T-cell (primary cell): Measurements from ENCODE around the gene LCE7A. TPM values are rescaled to one million over a fixed set of nuclear protein-coding genes. Genes with fewer than 3 reads are reported as not detected.

Source experiments
- ATAC-seq, 4 experiments: fragments of 200-7000 bp in 3 of 4; fragments of 150-1000 bp in 1 of 4; cut with Tn5 transposase; replicated peaks in 1 of 4; 1 replicate in 3 of 4; 2 replicates in 1 of 4; pipeline ENCODE4 v1.10.0; 2021; ENCODE audit warnings: moderate library complexity in 3 of 4, mild to moderate bottlenecking in 2 of 4, moderate number of reproducible peaks in 1 of 4
- CTCF ChIA-PET, 2 donors: fragments of 300-600 bp; sonication (Branson Sonifier 250); formaldehyde crosslinking; loops; one replicate each; lab custom pipeline; 2022; ENCODE audit warnings: antibody characterized with exemption in 2 of 2; lab: Charles Lee
- POLR2A ChIA-PET, 2 donors: fragments of 300-600 bp; sonication (Branson Sonifier 250); formaldehyde crosslinking; loops; one replicate each; lab custom pipeline; 2022; ENCODE audit warnings: antibody characterized with exemption in 2 of 2; lab: Charles Lee
- DNase-seq, 35 experiments: peaks; one replicate each; pipeline versions ENCODE4 v3.0.0 to v3.0.0-alpha.2; 2013 to 2023
- H3K27ac ChIP-seq: one replicate; pipeline ENCODE4 v1.5.1; 2013; ENCODE audit warnings: low read length
- H3K27me3 ChIP-seq, 2 experiments: replicated peaks in 1 of 2; 1 replicate in 1 of 2; 2 replicates in 1 of 2; pipeline versions ENCODE4 v1.6.1 to v1.7.0; 2013; ENCODE audit warnings: low read length in 1 of 2, mixed read lengths in 1 of 2; ENCODE audit not compliant: control insufficient read depth in 2 of 2, insufficient read depth in 2 of 2; ENCODE audit errors: extremely low read depth in 1 of 2
- H3K36me3 ChIP-seq, 2 donors: 1 replicate in 1 of 2; 2 replicates in 1 of 2; pipeline versions ENCODE4 v1.6.1 to v1.7.0; 2013; ENCODE audit warnings: low read length in 1 of 2; ENCODE audit not compliant: control insufficient read depth in 2 of 2, insufficient read depth in 1 of 2; ENCODE audit errors: extremely low read depth in 1 of 2
- H3K4me1 ChIP-seq, 2 experiments: 1 replicate in 1 of 2; 2 replicates in 1 of 2; pipeline versions ENCODE4 v1.6.1 to v1.7.0; 2013; ENCODE audit warnings: low read length in 2 of 2, mixed read lengths in 1 of 2; ENCODE audit not compliant: insufficient read depth in 2 of 2, control insufficient read depth in 1 of 2; ENCODE audit errors: extremely low read depth in 1 of 2
- H3K4me3 ChIP-seq, 2 donors: 1 replicate in 1 of 2; 2 replicates in 1 of 2; pipeline versions ENCODE4 v1.5.1 to v1.7.0; 2013; ENCODE audit warnings: mild to moderate bottlenecking in 2 of 2, low read length in 1 of 2, moderate library complexity in 1 of 2; ENCODE audit not compliant: control insufficient read depth in 1 of 2; ENCODE audit errors: extremely low read depth in 1 of 2
- H3K9me3 ChIP-seq: 2 replicates; pipeline ENCODE4 v1.7.0; 2013
- H3K27ac Mint-ChIP-seq, 2 donors: one replicate each; pipeline ENCODE4 v1.8.0; 2020 to 2021; ENCODE audit warnings: mild to moderate bottlenecking in 2 of 2, mixed read lengths in 2 of 2
- H3K27me3 Mint-ChIP-seq, 2 donors: one replicate each; pipeline ENCODE4 v1.8.0; 2021 to 2022; ENCODE audit warnings: mixed read lengths in 2 of 2
- H3K36me3 Mint-ChIP-seq: one replicate; pipeline ENCODE4 v1.8.0; 2021; ENCODE audit warnings: mixed read lengths
- H3K4me1 Mint-ChIP-seq, 3 donors: one replicate each; pipeline ENCODE4 v1.8.0; 2020 to 2022; ENCODE audit warnings: mixed read lengths in 3 of 3, mild to moderate bottlenecking in 1 of 3
- H3K4me3 Mint-ChIP-seq, 3 donors: one replicate each; pipeline ENCODE4 v1.8.0; 2020 to 2022; ENCODE audit warnings: mild to moderate bottlenecking in 3 of 3, mixed read lengths in 3 of 3, moderate library complexity in 3 of 3
- H3K9me3 Mint-ChIP-seq, 3 donors: one replicate each; pipeline ENCODE4 v1.8.0; 2020 to 2022; ENCODE audit warnings: mixed read lengths in 3 of 3
- WGBS: methylation state at CpG from one replicate; pipeline ENCODE4 v1.1.5; 2013; ENCODE audit warnings: missing lambda C conversion rate; ENCODE audit not compliant: insufficient coverage; 5-methylcytosine and 5-hydroxymethylcytosine counted together
- total RNA-seq, 35 experiments: library from RNA in 6 of 35; stranded (reverse) in 6 of 35; fragments of 120-200 nt in 1 of 35; gene quantifications; one replicate each; pipeline versions ENCODE4 v1.2.1 to v1.2.4 and lab custom pipeline; 2013 to 2026

The LCE7A gene
- total RNA-seq, 5 donors from 2014 or later (not counting 1 experiment from before 2014, with no cell fraction given) = not detected

- DNase-seq (no peak), ATAC-seq (no peak)
- peaks cover 0 to 3% of the 10 kb centered on the region in 2 experiments for H3K27me3 ChIP-seq
- H3K4me3 ChIP-seq = no peak overlapping the region
- no peaks in the 10 kb centered on the region for H3K4me1 ChIP-seq
- Mint-ChIP-seq H3K27ac (no peak overlapping the region), H3K4me3 (no peak overlapping the region), H3K9me3 (no peaks in the 10 kb centered on the region), H3K36me3 (no peaks in the 10 kb centered on the region), H3K27me3 (peaks cover 0 to 8% of the 10 kb centered on the region in 2 donors), H3K4me1 (peaks cover 0 to 5% (median 0%) of the 10 kb centered on the region in 3 donors)
- H3K36me3 ChIP-seq = no peaks in the 10 kb centered on the region
- no peak overlapping the region for H3K27ac ChIP-seq
- ChIA-PET CTCF (no interaction called here), POLR2A (no interaction called here)
- H3K9me3 ChIP-seq = no peaks in the 10 kb centered on the region
- WGBS = no CpG with 5 or more reads among the region's 1 CpG
Observed at GRCh38 chr1:152884506-152884905, 24.7 kb downstream of the LCE7A start.

- Histone ChIP-seq H3K9me3 (no peaks in the 10 kb centered on the region), H3K36me3 (no peaks in the 10 kb centered on the region), H3K4me1 (no peaks in the 10 kb centered on the region), H3K27me3 (peaks cover 0 to 3% of the 10 kb centered on the region in 2 experiments), H3K4me3 (no peak overlapping the region), H3K27ac (no peak overlapping the region)
- POLR2A ChIA-PET = no interaction called here
- CTCF ChIA-PET = no interaction called here
- WGBS = 75% methylated on average over 2 of the region's 4 CpGs
- H3K27ac Mint-ChIP-seq = no peak overlapping the region
- ATAC-seq (no peak), DNase-seq (no peak)
- peaks cover 0 to 10% of the 10 kb centered on the region in 2 donors for H3K27me3 Mint-ChIP-seq
- no peak overlapping the region for H3K4me3 Mint-ChIP-seq
- no peaks in the 10 kb centered on the region for H3K9me3 Mint-ChIP-seq
- peaks cover 0 to 5% (median 0%) of the 10 kb centered on the region in 3 donors for H3K4me1 Mint-ChIP-seq
- H3K36me3 Mint-ChIP-seq = no peaks in the 10 kb centered on the region
Observed at GRCh38 chr1:152884966-152885624, 25.3 kb downstream of the LCE7A start.

GRCh38 chr1:152886085-152886484 is 26.3 kb downstream of the LCE7A start:
- Mint-ChIP-seq H3K4me1 (no peaks in the 10 kb centered on the region), H3K27ac (no peak overlapping the region), H3K9me3 (no peaks in the 10 kb centered on the region), H3K27me3 (peaks cover 0 to 12% of the 10 kb centered on the region in 2 donors), H3K4me3 (no peak overlapping the region), H3K36me3 (no peaks in the 10 kb centered on the region)
- H3K36me3 ChIP-seq = no peaks in the 10 kb centered on the region
- no peak for ATAC-seq
- no peak overlapping the region for H3K4me3 ChIP-seq
- no peak overlapping the region for H3K27ac ChIP-seq
- CTCF ChIA-PET = no interaction called here
- H3K4me1 ChIP-seq = no peaks in the 10 kb centered on the region
- no peaks in the 10 kb centered on the region for H3K9me3 ChIP-seq
- POLR2A ChIA-PET = no interaction called here
- 67% methylated on average over 1 of the region's 3 CpGs for WGBS
- H3K27me3 ChIP-seq = peaks cover 0 to 3% of the 10 kb centered on the region in 2 experiments
- no peak for DNase-seq

- H3K27me3 ChIP-seq = peaks cover 0 to 3% of the 10 kb centered on the region in 2 experiments
- H3K4me3 ChIP-seq = no peak overlapping the region
- no peaks in the 10 kb centered on the region for H3K4me1 ChIP-seq
- ChIA-PET POLR2A (no interaction called here), CTCF (no interaction called here)
- Mint-ChIP-seq H3K9me3 (no peaks in the 10 kb centered on the region), H3K4me3 (no peak overlapping the region), H3K4me1 (no peaks in the 10 kb centered on the region), H3K27ac (no peak overlapping the region), H3K27me3 (peaks cover 6 to 18% of the 10 kb centered on the region in 2 donors), H3K36me3 (no peaks in the 10 kb centered on the region)
- DNase-seq (no peak), ATAC-seq (no peak)
- WGBS = 64% methylated on average over 5 of the region's 8 CpGs
- H3K27ac ChIP-seq = no peak overlapping the region
- no peaks in the 10 kb centered on the region for H3K9me3 ChIP-seq
- H3K36me3 ChIP-seq = no peaks in the 10 kb centered on the region
Observed at GRCh38 chr1:152886758-152887409, 27.1 kb downstream of the LCE7A start.

GRCh38 chr1:152888126-152888525 is 28.3 kb downstream of the LCE7A start:
- POLR2A ChIA-PET = no interaction called here
- Mint-ChIP-seq H3K4me3 (no peak overlapping the region), H3K27me3 (peaks cover 10 to 20% of the 10 kb centered on the region in 2 donors), H3K36me3 (no peaks in the 10 kb centered on the region), H3K27ac (no peak overlapping the region), H3K4me1 (no peaks in the 10 kb centered on the region), H3K9me3 (no peaks in the 10 kb centered on the region)
- CTCF ChIA-PET = interaction anchor here in 1 of 2 donors (0.7 kb wide), 1 partner anchor 377 kb away, joined by 5 read pairs; no protein-coding TSS in a partner anchor
- Histone ChIP-seq H3K4me1 (no peaks in the 10 kb centered on the region), H3K36me3 (no peaks in the 10 kb centered on the region), H3K4me3 (no peak overlapping the region), H3K9me3 (no peaks in the 10 kb centered on the region), H3K27ac (no peak overlapping the region), H3K27me3 (peaks cover 0 to 3% of the 10 kb centered on the region in 2 experiments)
- DNase-seq (no peak), ATAC-seq (no peak)
- no CpG with 5 or more reads among the region's 1 CpG for WGBS

- Mint-ChIP-seq H3K27ac (no peak overlapping the region), H3K4me3 (no peak overlapping the region), H3K36me3 (no peaks in the 10 kb centered on the region), H3K4me1 (no peaks in the 10 kb centered on the region), H3K9me3 (no peaks in the 10 kb centered on the region), H3K27me3 (peaks cover 41 to 44% of the 10 kb centered on the region in 2 donors)
- WGBS = 93% methylated on average over 3 of the region's 4 CpGs
- CTCF ChIA-PET = interaction anchor here in 1 of 2 donors (0.5 kb wide), 1 partner anchor 13 kb away, joined by 4 read pairs; no protein-coding TSS in a partner anchor
- ATAC-seq (no peak), DNase-seq (no peak)
- Histone ChIP-seq H3K36me3 (no peaks in the 10 kb centered on the region), H3K27me3 (peaks cover 0 to 11% of the 10 kb centered on the region in 2 experiments), H3K9me3 (no peaks in the 10 kb centered on the region), H3K27ac (no peak overlapping the region), H3K4me1 (no peaks in the 10 kb centered on the region), H3K4me3 (no peak overlapping the region)
- POLR2A ChIA-PET = no interaction called here
Observed at GRCh38 chr1:152899027-152899426, 39.2 kb downstream of the LCE7A start.
